H1 (cell line): ENCODE data around the gene ST13. TPM values are rescaled to one million over a fixed set of nuclear protein-coding genes. Genes with fewer than 3 reads are reported as not detected.

Source experiments
- CTCF ChIA-PET: fragments of 300-600 bp; sonication (Branson Sonifier 250); formaldehyde crosslinking; loops from one replicate; lab custom pipeline; 2021; ENCODE audit not compliant: partially characterized antibody; lab: Charles Lee
- POLR2A ChIA-PET: fragments of 300-600 bp; sonication (Branson Sonifier 250); formaldehyde crosslinking; loops from one replicate; lab custom pipeline; 2021; ENCODE audit warnings: inconsistent platforms; ENCODE audit not compliant: partially characterized antibody; lab: Charles Lee
- DNase-seq, 2 experiments: peaks; one replicate each; pipeline versions ENCODE4 v3.0.0 to v3.0.0-alpha.2; 2010 to 2022; ENCODE audit warnings: low spot score in 2 of 2, low read depth in 1 of 2, mixed read lengths in 1 of 2
- FAIRE-seq: peaks from 2 replicates; lab custom pipeline; 2011; peaks lifted over from hg19 to GRCh38; lab: Jason Lieb, UNC
- H2AFZ ChIP-seq: 2 replicates; pipeline ENCODE4 v1.8.1; 2012; ENCODE audit warnings: low read length, inconsistent platforms
- H2AK5ac ChIP-seq: 2 replicates; pipeline ENCODE4 v1.6.1; 2013; ENCODE audit warnings: low read depth, low read length
- H2BK120ac ChIP-seq: replicated peaks from 2 replicates; pipeline ENCODE3; 2013; ENCODE audit warnings: low read depth, low read length, inconsistent platforms
- H2BK12ac ChIP-seq: 2 replicates; pipeline ENCODE4 v1.6.1; 2013; ENCODE audit warnings: low read depth, low read length
- H2BK15ac ChIP-seq: 2 replicates; pipeline ENCODE4 v1.6.1; 2013; ENCODE audit warnings: low read length
- H2BK20ac ChIP-seq: 2 replicates; pipeline ENCODE4 v1.6.1; 2013; ENCODE audit warnings: low read length
- H2BK5ac ChIP-seq: 2 replicates; pipeline ENCODE4 v1.6.1; 2013; ENCODE audit warnings: low read depth, low read length
- H3K14ac ChIP-seq: 2 replicates; pipeline ENCODE4 v1.6.1; 2013; ENCODE audit warnings: inconsistent platforms; ENCODE audit not compliant: insufficient read length
- H3K18ac ChIP-seq: 2 replicates; pipeline ENCODE4 v1.6.1; 2013; ENCODE audit warnings: low read length; ENCODE audit errors: extremely low read depth
- H3K23ac ChIP-seq: 2 replicates; pipeline ENCODE4 v1.6.1; 2013; ENCODE audit warnings: inconsistent platforms; ENCODE audit not compliant: insufficient read length
- H3K23me2 ChIP-seq: 2 replicates; pipeline ENCODE4 v1.6.1; 2013; ENCODE audit warnings: low read depth, low read length
- H3K27ac ChIP-seq: 2 replicates; pipeline ENCODE4 v1.6.1; 2011; ENCODE audit warnings: low read depth, low read length, inconsistent platforms
- H3K27me3 ChIP-seq, 4 experiments: replicated peaks in 1 of 4; 1 replicate in 1 of 4; 2 replicates in 3 of 4; pipeline versions ENCODE4 v1.6.1 to v1.8.1; 2011 to 2013; ENCODE audit warnings: low read length in 3 of 4, mild to moderate bottlenecking in 3 of 4, inconsistent platforms in 2 of 4, mixed read lengths in 2 of 4, moderate library complexity in 1 of 4; ENCODE audit not compliant: control insufficient read depth in 3 of 4, insufficient read depth in 3 of 4; ENCODE audit errors: extremely low read depth in 1 of 4
- H3K36me3 ChIP-seq, 4 experiments: 2 replicates each; pipeline versions ENCODE4 v1.6.1 to v1.8.1; 2011 to 2013; ENCODE audit warnings: mild to moderate bottlenecking in 4 of 4, low read length in 3 of 4, moderate library complexity in 2 of 4, control low read depth in 1 of 4, inconsistent platforms in 1 of 4; ENCODE audit not compliant: insufficient read depth in 4 of 4, control insufficient read depth in 2 of 4
- H3K4ac ChIP-seq: replicated peaks from 2 replicates; pipeline ENCODE3; 2013; ENCODE audit warnings: low read length, low read depth, mixed read lengths, inconsistent platforms; ENCODE audit not compliant: insufficient read length
- H3K4me1 ChIP-seq, 4 experiments: replicated peaks in 1 of 4; 1 replicate in 1 of 4; 2 replicates in 3 of 4; pipeline versions ENCODE4 v1.6.1 to v1.8.1; 2011 to 2013; ENCODE audit warnings: low read length in 3 of 4, inconsistent platforms in 2 of 4, mixed read lengths in 1 of 4; ENCODE audit not compliant: insufficient read depth in 4 of 4, control insufficient read depth in 3 of 4
- H3K4me2 ChIP-seq, 2 experiments: 2 replicates each; pipeline versions ENCODE4 v1.6.1 to v1.8.1; 2011 to 2013; ENCODE audit warnings: low read depth in 2 of 2, low read length in 2 of 2, control low read depth in 1 of 2, inconsistent platforms in 1 of 2, mild to moderate bottlenecking in 1 of 2; ENCODE audit not compliant: insufficient read depth in 1 of 2
- H3K4me3 ChIP-seq, 4 experiments: fragments of 200-600, 300-600 bp in 1 of 4; sonication (generic), shearing (Covaris generic), sonication (Bioruptor Twin) in 1 of 4; 2 replicates each; pipeline versions ENCODE4 v1.5.1 to v1.8.1; 2011 to 2016; ENCODE audit warnings: low read length in 4 of 4, low read depth in 3 of 4, control low read depth in 2 of 4, inconsistent platforms in 2 of 4, mild to moderate bottlenecking in 2 of 4, mixed read lengths in 1 of 4, moderate library complexity in 1 of 4; ENCODE audit not compliant: insufficient read depth in 2 of 4; ENCODE audit errors: extremely low read depth in 1 of 4
- H3K56ac ChIP-seq: replicated peaks from 2 replicates; pipeline ENCODE3; 2013; ENCODE audit warnings: low read depth, mild to moderate bottlenecking, mixed read lengths, low read length, inconsistent platforms; ENCODE audit not compliant: insufficient read length
- H3K79me1 ChIP-seq: 2 replicates; pipeline ENCODE4 v1.6.1; 2013; ENCODE audit warnings: low read depth, low read length, control low read depth
- H3K79me2 ChIP-seq, 2 experiments: 2 replicates each; pipeline versions ENCODE4 v1.6.1 to v1.8.1; 2012 to 2013; ENCODE audit warnings: low read length in 2 of 2, mild to moderate bottlenecking in 2 of 2, inconsistent platforms in 1 of 2; ENCODE audit not compliant: insufficient read depth in 2 of 2, control insufficient read depth in 1 of 2
- H3K9ac ChIP-seq, 4 experiments: replicated peaks in 1 of 4; 1 replicate in 1 of 4; 2 replicates in 3 of 4; pipeline versions ENCODE4 v1.6.1 to v1.8.1; 2011 to 2013; ENCODE audit warnings: low read depth in 3 of 4, low read length in 3 of 4, control low read depth in 2 of 4, mild to moderate bottlenecking in 2 of 4, moderate library complexity in 2 of 4, inconsistent platforms in 1 of 4; ENCODE audit errors: extremely low read depth in 1 of 4
- H3K9me3 ChIP-seq, 2 experiments: 2 replicates each; pipeline versions ENCODE4 v1.6.1 to v1.8.1; 2012 to 2013; ENCODE audit warnings: mild to moderate bottlenecking in 2 of 2, moderate library complexity in 2 of 2, control low read depth in 1 of 2, inconsistent platforms in 1 of 2, low read depth in 1 of 2, low read length in 1 of 2, mixed read lengths in 1 of 2; ENCODE audit not compliant: insufficient read depth in 2 of 2
- H4K20me1 ChIP-seq, 2 experiments: replicated peaks in 1 of 2; 2 replicates each; pipeline versions ENCODE3 to v1.8.1; 2011 to 2013; ENCODE audit warnings: inconsistent platforms in 2 of 2, low read length in 2 of 2, mild to moderate bottlenecking in 1 of 2; ENCODE audit not compliant: insufficient read depth in 2 of 2, control insufficient read depth in 1 of 2
- H4K5ac ChIP-seq: 2 replicates; pipeline ENCODE4 v1.6.1; 2013; ENCODE audit warnings: low read length, low read depth, mixed read lengths, inconsistent platforms; ENCODE audit not compliant: insufficient read length
- H4K8ac ChIP-seq: 2 replicates; pipeline ENCODE4 v1.8.0; 2013; ENCODE audit warnings: mild to moderate bottlenecking, moderate library complexity, low read length, inconsistent platforms; ENCODE audit not compliant: insufficient read depth; ENCODE audit errors: extremely low read depth
- H4K91ac ChIP-seq: replicated peaks from 2 replicates; pipeline ENCODE3; 2013; ENCODE audit warnings: low read length, mixed read lengths, inconsistent platforms; ENCODE audit not compliant: insufficient read length
- BRCA1 ChIP-seq: IDR thresholded peaks from 2 replicates; pipeline ENCODE4 v1.6.1; 2012; ENCODE audit warnings: low read depth, low read length, improper control_type of control experiment
- EGR1 ChIP-seq: IDR thresholded peaks from 2 replicates; pipeline ENCODE4 v1.6.1; 2011; ENCODE audit warnings: low read depth, low read length, borderline replicate concordance
- HDAC6 ChIP-seq: IDR thresholded peaks from one replicate; pipeline ENCODE4 v1.7.1; 2012; ENCODE audit warnings: low read depth, mild to moderate bottlenecking, inconsistent platforms, low read length, moderate library complexity
- KDM4A ChIP-seq: IDR thresholded peaks from one replicate; pipeline ENCODE4 v1.7.1; 2012; ENCODE audit warnings: low read depth, mild to moderate bottlenecking, moderate library complexity, low read length, inconsistent platforms; ENCODE audit not compliant: severe bottlenecking
- RFX5 ChIP-seq: IDR thresholded peaks from 2 replicates; pipeline ENCODE4 v1.6.1; 2011; ENCODE audit warnings: low read depth, low read length, improper control_type of control experiment, borderline replicate concordance
- SP4 ChIP-seq: IDR thresholded peaks from 2 replicates; pipeline ENCODE4 v1.6.1; 2012; ENCODE audit warnings: low read length, inconsistent platforms
- SRF ChIP-seq: IDR thresholded peaks from 2 replicates; pipeline ENCODE4 v1.6.1; 2011; ENCODE audit warnings: mild to moderate bottlenecking, low read depth, low read length, moderate library complexity
- ZNF274 ChIP-seq: IDR thresholded peaks from 2 replicates; pipeline ENCODE4 v1.7.0; 2012; ENCODE audit warnings: low read length, borderline replicate concordance; ENCODE audit errors: extremely low read depth
- WGBS, 2 experiments: shearing (Covaris generic) in 1 of 2; methylation state at CpG; one replicate each; pipeline versions ENCODE4 v1.1.6 to v1.1.7; 2013 to 2015; ENCODE audit warnings: low lambda C conversion rate in 2 of 2, mixed read lengths in 2 of 2, inconsistent platforms in 1 of 2, low coverage in 1 of 2, missing lambda C conversion rate in 1 of 2; ENCODE audit not compliant: insufficient replicate concordance in 2 of 2, insufficient coverage in 1 of 2, insufficient read length in 1 of 2; ENCODE audit errors: extremely low coverage in 1 of 2, missing lambda C conversion rate in 1 of 2; 5-methylcytosine and 5-hydroxymethylcytosine counted together
- polyA plus RNA-seq, 7 experiments: library from polyadenylated mRNA; depleted of rRNA in 3 of 7; stranded (reverse) in 5 of 7; unstranded in 2 of 7; fragments of >200 nt in 5 of 7; fragments of 200-250 nt in 2 of 7; gene quantifications; 1 replicate in 5 of 7; 2 replicates in 1 of 7; 4 replicates in 1 of 7; pipeline versions ENCODE4 v1.2.1 to v1.2.3, GENCODE V29; 2011 to 2013; ENCODE audit warnings: missing spikeins in 2 of 7, mixed read lengths in 2 of 7
- total RNA-seq: library from RNA; stranded (reverse); fragmentation: NEBNext Ultra II Directional; extraction: Animal tissue kit (Norgen Biotek cat#: 25700); gene quantifications from 2 replicates; pipeline ENCODE4 v1.2.1, GENCODE V29; 2021
- TF ChIP-seq, protein P1 (sequence below), 3 experiments: IDR thresholded peaks; 1 replicate in 2 of 3; 2 replicates in 1 of 3; pipeline versions ENCODE4 v1.5.1 to v1.6.1; 2011; ENCODE audit warnings: low read length in 3 of 3, mild to moderate bottlenecking in 3 of 3, inconsistent platforms in 2 of 3, low read depth in 1 of 3, moderate library complexity in 1 of 3; ENCODE audit not compliant: insufficient read depth in 1 of 3; ENCODE audit errors: control extremely low read depth in 1 of 3

Gene ST13
- total and polyA plus RNA-seq, 2 of the 8 experiments (the other 6 are each of a cell fraction or from before 2014, with no cell fraction given), result 52.0 to 305 TPM

DNA sequence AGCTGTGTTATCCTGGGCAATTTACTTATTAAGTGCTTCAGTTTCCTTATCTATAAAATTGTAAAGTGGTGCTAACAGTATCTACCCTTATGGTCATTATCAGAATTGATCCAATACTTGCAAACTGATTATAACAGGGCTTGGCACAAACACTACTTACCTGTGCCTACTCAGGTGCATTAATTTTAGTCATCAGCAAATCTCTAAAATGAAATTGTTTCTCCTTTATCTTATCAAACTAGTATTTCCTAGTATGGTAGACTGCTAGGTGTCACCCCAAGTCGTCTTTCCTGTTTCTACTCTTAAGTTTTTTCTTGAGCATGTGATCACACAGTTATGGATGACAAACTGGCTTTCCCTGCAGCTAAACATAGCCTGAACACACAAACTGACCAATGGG is 33.0 kb downstream of the ST13 start:
- no peak overlapping the region for H4K8ac ChIP-seq

More for the DNA sequence above, 33.0 kb downstream of the ST13 start:
- no peak overlapping the region for H2BK20ac ChIP-seq
- DNase-seq, result no peak
- H3K4me3 ChIP-seq, result no peak overlapping the region
- peaks cover 0 to 4% of the 10 kb centered on the region in 2 experiments; a peak in 2 of 4 replicates for H3K79me2 ChIP-seq
- H3K4me1 ChIP-seq, result peaks cover 0 to 5% (median 1%) of the 10 kb centered on the region in 4 experiments; a peak in 2 of 7 replicates
- H2BK12ac ChIP-seq, result no peak overlapping the region
- no peak overlapping the region for H3K18ac ChIP-seq
- H2BK5ac ChIP-seq, result no peak overlapping the region
- no peak overlapping the region for H3K14ac ChIP-seq
- POLR2A ChIA-PET, result interaction anchor here (1.1 to 2.8 kb wide), 5 partner anchors 8 to 34 kb away, joined by 3 to 8 read pairs (median 4); partner anchors contain the start of genes ST13 and XPNPEP3
- H3K56ac ChIP-seq, result no peak overlapping the region
- H2BK15ac ChIP-seq, result no peak overlapping the region
- no peak for FAIRE-seq
- no peak overlapping the region for H3K4me2 ChIP-seq
- no peak for TF ChIP-seq EGR1
- no peak for TF ChIP-seq SRF
- TF ChIP-seq KDM4A, result no peak
- TF ChIP-seq BRCA1, result no peak
- no peak for TF ChIP-seq HDAC6
- no peak for TF ChIP-seq RFX5
- no peak for TF ChIP-seq ZNF274
- TF ChIP-seq, protein P1, sequence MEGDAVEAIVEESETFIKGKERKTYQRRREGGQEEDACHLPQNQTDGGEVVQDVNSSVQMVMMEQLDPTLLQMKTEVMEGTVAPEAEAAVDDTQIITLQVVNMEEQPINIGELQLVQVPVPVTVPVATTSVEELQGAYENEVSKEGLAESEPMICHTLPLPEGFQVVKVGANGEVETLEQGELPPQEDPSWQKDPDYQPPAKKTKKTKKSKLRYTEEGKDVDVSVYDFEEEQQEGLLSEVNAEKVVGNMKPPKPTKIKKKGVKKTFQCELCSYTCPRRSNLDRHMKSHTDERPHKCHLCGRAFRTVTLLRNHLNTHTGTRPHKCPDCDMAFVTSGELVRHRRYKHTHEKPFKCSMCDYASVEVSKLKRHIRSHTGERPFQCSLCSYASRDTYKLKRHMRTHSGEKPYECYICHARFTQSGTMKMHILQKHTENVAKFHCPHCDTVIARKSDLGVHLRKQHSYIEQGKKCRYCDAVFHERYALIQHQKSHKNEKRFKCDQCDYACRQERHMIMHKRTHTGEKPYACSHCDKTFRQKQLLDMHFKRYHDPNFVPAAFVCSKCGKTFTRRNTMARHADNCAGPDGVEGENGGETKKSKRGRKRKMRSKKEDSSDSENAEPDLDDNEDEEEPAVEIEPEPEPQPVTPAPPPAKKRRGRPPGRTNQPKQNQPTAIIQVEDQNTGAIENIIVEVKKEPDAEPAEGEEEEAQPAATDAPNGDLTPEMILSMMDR (IDR thresholded peaks at IDR 0.05; ENCODE audit: control extremely low read depth in 1 of 3, insufficient read depth in 1 of 3, low read depth in 1 of 3, low read length in 3 of 3), result no peak
- no peak for TF ChIP-seq SP4
- TF ChIP-seq, all 59 proteins: peak for 0
- Histone ChIP-seq H2AFZ (no peak overlapping the region), H3K27me3 (no peaks in the 10 kb centered on the region), H3K9ac (no peak overlapping the region), H3K23me2 (peaks cover 2% of the 10 kb centered on the region; the same call in 1 of the 2 replicates), H3K27ac (no peak overlapping the region), H3K23ac (no peak overlapping the region), H3K4ac (no peak overlapping the region), H2BK120ac (no peak overlapping the region), H3K79me1 (no peaks in the 10 kb centered on the region), H2AK5ac (no peak overlapping the region), H4K5ac (no peak overlapping the region), H3K36me3 (peaks cover 2 to 35% (median 9%) of the 10 kb centered on the region in 4 experiments; a peak in 5 of 8 replicates), H3K9me3 (no peaks in the 10 kb centered on the region), H4K91ac (no peak overlapping the region), H4K20me1 (no peaks in the 10 kb centered on the region)
- CTCF ChIA-PET, result interaction anchor here (0.6 to 1.2 kb wide), 2 partner anchors 33 to 99 kb away, joined by 3 read pairs; partner anchors contain the start of genes ST13 and XPNPEP3
- WGBS, 2 experiments, result 91% methylated on average over 1 of the region's 1 CpG; no CpG with 5 or more reads in 1 of the 2 experiments
